H1 (cell line): ENCODE results near the gene TRUB1. TPM values are rescaled to one million over a fixed set of nuclear protein-coding genes. Genes with fewer than 3 reads are reported as not detected.

Experiments used
- CTCF ChIA-PET: fragments of 300-600 bp; sonication (Branson Sonifier 250); formaldehyde crosslinking; loops from one replicate; lab custom pipeline; 2021; ENCODE audit not compliant: partially characterized antibody; lab: Charles Lee
- POLR2A ChIA-PET: fragments of 300-600 bp; sonication (Branson Sonifier 250); formaldehyde crosslinking; loops from one replicate; lab custom pipeline; 2021; ENCODE audit warnings: inconsistent platforms; ENCODE audit not compliant: partially characterized antibody; lab: Charles Lee
- DNase-seq, 2 experiments: peaks; one replicate each; pipeline versions ENCODE4 v3.0.0 to v3.0.0-alpha.2; 2010 to 2022; ENCODE audit warnings: low spot score in 2 of 2, low read depth in 1 of 2, mixed read lengths in 1 of 2
- FAIRE-seq: peaks from 2 replicates; lab custom pipeline; 2011; peaks lifted over from hg19 to GRCh38; lab: Jason Lieb, UNC
- H2AFZ ChIP-seq: 2 replicates; pipeline ENCODE4 v1.8.1; 2012; ENCODE audit warnings: low read length, inconsistent platforms
- H2AK5ac ChIP-seq: 2 replicates; pipeline ENCODE4 v1.6.1; 2013; ENCODE audit warnings: low read depth, low read length
- H2BK120ac ChIP-seq: replicated peaks from 2 replicates; pipeline ENCODE3; 2013; ENCODE audit warnings: low read depth, low read length, inconsistent platforms
- H2BK12ac ChIP-seq: 2 replicates; pipeline ENCODE4 v1.6.1; 2013; ENCODE audit warnings: low read depth, low read length
- H2BK15ac ChIP-seq: 2 replicates; pipeline ENCODE4 v1.6.1; 2013; ENCODE audit warnings: low read length
- H2BK20ac ChIP-seq: 2 replicates; pipeline ENCODE4 v1.6.1; 2013; ENCODE audit warnings: low read length
- H2BK5ac ChIP-seq: 2 replicates; pipeline ENCODE4 v1.6.1; 2013; ENCODE audit warnings: low read depth, low read length
- H3K14ac ChIP-seq: 2 replicates; pipeline ENCODE4 v1.6.1; 2013; ENCODE audit warnings: inconsistent platforms; ENCODE audit not compliant: insufficient read length
- H3K18ac ChIP-seq: 2 replicates; pipeline ENCODE4 v1.6.1; 2013; ENCODE audit warnings: low read length; ENCODE audit errors: extremely low read depth
- H3K23ac ChIP-seq: 2 replicates; pipeline ENCODE4 v1.6.1; 2013; ENCODE audit warnings: inconsistent platforms; ENCODE audit not compliant: insufficient read length
- H3K23me2 ChIP-seq: 2 replicates; pipeline ENCODE4 v1.6.1; 2013; ENCODE audit warnings: low read depth, low read length
- H3K27ac ChIP-seq: 2 replicates; pipeline ENCODE4 v1.6.1; 2011; ENCODE audit warnings: low read depth, low read length, inconsistent platforms
- H3K27me3 ChIP-seq, 4 experiments: replicated peaks in 1 of 4; 1 replicate in 1 of 4; 2 replicates in 3 of 4; pipeline versions ENCODE4 v1.6.1 to v1.8.1; 2011 to 2013; ENCODE audit warnings: low read length in 3 of 4, mild to moderate bottlenecking in 3 of 4, inconsistent platforms in 2 of 4, mixed read lengths in 2 of 4, moderate library complexity in 1 of 4; ENCODE audit not compliant: control insufficient read depth in 3 of 4, insufficient read depth in 3 of 4; ENCODE audit errors: extremely low read depth in 1 of 4
- H3K36me3 ChIP-seq, 4 experiments: 2 replicates each; pipeline versions ENCODE4 v1.6.1 to v1.8.1; 2011 to 2013; ENCODE audit warnings: mild to moderate bottlenecking in 4 of 4, low read length in 3 of 4, moderate library complexity in 2 of 4, control low read depth in 1 of 4, inconsistent platforms in 1 of 4; ENCODE audit not compliant: insufficient read depth in 4 of 4, control insufficient read depth in 2 of 4
- H3K4ac ChIP-seq: replicated peaks from 2 replicates; pipeline ENCODE3; 2013; ENCODE audit warnings: low read length, low read depth, mixed read lengths, inconsistent platforms; ENCODE audit not compliant: insufficient read length
- H3K4me1 ChIP-seq, 4 experiments: replicated peaks in 1 of 4; 1 replicate in 1 of 4; 2 replicates in 3 of 4; pipeline versions ENCODE4 v1.6.1 to v1.8.1; 2011 to 2013; ENCODE audit warnings: low read length in 3 of 4, inconsistent platforms in 2 of 4, mixed read lengths in 1 of 4; ENCODE audit not compliant: insufficient read depth in 4 of 4, control insufficient read depth in 3 of 4
- H3K4me2 ChIP-seq, 2 experiments: 2 replicates each; pipeline versions ENCODE4 v1.6.1 to v1.8.1; 2011 to 2013; ENCODE audit warnings: low read depth in 2 of 2, low read length in 2 of 2, control low read depth in 1 of 2, inconsistent platforms in 1 of 2, mild to moderate bottlenecking in 1 of 2; ENCODE audit not compliant: insufficient read depth in 1 of 2
- H3K4me3 ChIP-seq, 4 experiments: fragments of 200-600, 300-600 bp in 1 of 4; sonication (generic), shearing (Covaris generic), sonication (Bioruptor Twin) in 1 of 4; 2 replicates each; pipeline versions ENCODE4 v1.5.1 to v1.8.1; 2011 to 2016; ENCODE audit warnings: low read length in 4 of 4, low read depth in 3 of 4, control low read depth in 2 of 4, inconsistent platforms in 2 of 4, mild to moderate bottlenecking in 2 of 4, mixed read lengths in 1 of 4, moderate library complexity in 1 of 4; ENCODE audit not compliant: insufficient read depth in 2 of 4; ENCODE audit errors: extremely low read depth in 1 of 4
- H3K56ac ChIP-seq: replicated peaks from 2 replicates; pipeline ENCODE3; 2013; ENCODE audit warnings: low read depth, mild to moderate bottlenecking, mixed read lengths, low read length, inconsistent platforms; ENCODE audit not compliant: insufficient read length
- H3K79me1 ChIP-seq: 2 replicates; pipeline ENCODE4 v1.6.1; 2013; ENCODE audit warnings: low read depth, low read length, control low read depth
- H3K79me2 ChIP-seq, 2 experiments: 2 replicates each; pipeline versions ENCODE4 v1.6.1 to v1.8.1; 2012 to 2013; ENCODE audit warnings: low read length in 2 of 2, mild to moderate bottlenecking in 2 of 2, inconsistent platforms in 1 of 2; ENCODE audit not compliant: insufficient read depth in 2 of 2, control insufficient read depth in 1 of 2
- H3K9ac ChIP-seq, 4 experiments: replicated peaks in 1 of 4; 1 replicate in 1 of 4; 2 replicates in 3 of 4; pipeline versions ENCODE4 v1.6.1 to v1.8.1; 2011 to 2013; ENCODE audit warnings: low read depth in 3 of 4, low read length in 3 of 4, control low read depth in 2 of 4, mild to moderate bottlenecking in 2 of 4, moderate library complexity in 2 of 4, inconsistent platforms in 1 of 4; ENCODE audit errors: extremely low read depth in 1 of 4
- H3K9me3 ChIP-seq, 2 experiments: 2 replicates each; pipeline versions ENCODE4 v1.6.1 to v1.8.1; 2012 to 2013; ENCODE audit warnings: mild to moderate bottlenecking in 2 of 2, moderate library complexity in 2 of 2, control low read depth in 1 of 2, inconsistent platforms in 1 of 2, low read depth in 1 of 2, low read length in 1 of 2, mixed read lengths in 1 of 2; ENCODE audit not compliant: insufficient read depth in 2 of 2
- H4K20me1 ChIP-seq, 2 experiments: replicated peaks in 1 of 2; 2 replicates each; pipeline versions ENCODE3 to v1.8.1; 2011 to 2013; ENCODE audit warnings: inconsistent platforms in 2 of 2, low read length in 2 of 2, mild to moderate bottlenecking in 1 of 2; ENCODE audit not compliant: insufficient read depth in 2 of 2, control insufficient read depth in 1 of 2
- H4K5ac ChIP-seq: 2 replicates; pipeline ENCODE4 v1.6.1; 2013; ENCODE audit warnings: low read length, low read depth, mixed read lengths, inconsistent platforms; ENCODE audit not compliant: insufficient read length
- H4K8ac ChIP-seq: 2 replicates; pipeline ENCODE4 v1.8.0; 2013; ENCODE audit warnings: mild to moderate bottlenecking, moderate library complexity, low read length, inconsistent platforms; ENCODE audit not compliant: insufficient read depth; ENCODE audit errors: extremely low read depth
- H4K91ac ChIP-seq: replicated peaks from 2 replicates; pipeline ENCODE3; 2013; ENCODE audit warnings: low read length, mixed read lengths, inconsistent platforms; ENCODE audit not compliant: insufficient read length
- CBX5 ChIP-seq: fragments of 300-800, 300-1000 bp; sonication (generic); IDR thresholded peaks from 2 replicates; pipeline ENCODE4 v1.7.1; 2016; ENCODE audit warnings: antibody characterized with exemption, low read length, low read depth
- EZH2 ChIP-seq: fragments of 200-600 bp; sonication (generic); IDR thresholded peaks from 2 replicates; pipeline ENCODE4 v1.7.1; 2012; ENCODE audit warnings: low read depth, mild to moderate bottlenecking, moderate library complexity, low read length, inconsistent platforms; ENCODE audit not compliant: severe bottlenecking
- WGBS, 2 experiments: shearing (Covaris generic) in 1 of 2; methylation state at CpG; one replicate each; pipeline versions ENCODE4 v1.1.6 to v1.1.7; 2013 to 2015; ENCODE audit warnings: low lambda C conversion rate in 2 of 2, mixed read lengths in 2 of 2, inconsistent platforms in 1 of 2, low coverage in 1 of 2, missing lambda C conversion rate in 1 of 2; ENCODE audit not compliant: insufficient replicate concordance in 2 of 2, insufficient coverage in 1 of 2, insufficient read length in 1 of 2; ENCODE audit errors: extremely low coverage in 1 of 2, missing lambda C conversion rate in 1 of 2; 5-methylcytosine and 5-hydroxymethylcytosine counted together
- polyA plus RNA-seq, 7 experiments: library from polyadenylated mRNA; depleted of rRNA in 3 of 7; stranded (reverse) in 5 of 7; unstranded in 2 of 7; fragments of >200 nt in 5 of 7; fragments of 200-250 nt in 2 of 7; gene quantifications; 1 replicate in 5 of 7; 2 replicates in 1 of 7; 4 replicates in 1 of 7; pipeline versions ENCODE4 v1.2.1 to v1.2.3, GENCODE V29; 2011 to 2013; ENCODE audit warnings: missing spikeins in 2 of 7, mixed read lengths in 2 of 7
- total RNA-seq: library from RNA; stranded (reverse); fragmentation: NEBNext Ultra II Directional; extraction: Animal tissue kit (Norgen Biotek cat#: 25700); gene quantifications from 2 replicates; pipeline ENCODE4 v1.2.1, GENCODE V29; 2021

Gene TRUB1
- total and polyA plus RNA-seq, 2 of the 8 experiments (the other 6 are each of a cell fraction or from before 2014, with no cell fraction given) = 6.3 to 22.2 TPM

DNA sequence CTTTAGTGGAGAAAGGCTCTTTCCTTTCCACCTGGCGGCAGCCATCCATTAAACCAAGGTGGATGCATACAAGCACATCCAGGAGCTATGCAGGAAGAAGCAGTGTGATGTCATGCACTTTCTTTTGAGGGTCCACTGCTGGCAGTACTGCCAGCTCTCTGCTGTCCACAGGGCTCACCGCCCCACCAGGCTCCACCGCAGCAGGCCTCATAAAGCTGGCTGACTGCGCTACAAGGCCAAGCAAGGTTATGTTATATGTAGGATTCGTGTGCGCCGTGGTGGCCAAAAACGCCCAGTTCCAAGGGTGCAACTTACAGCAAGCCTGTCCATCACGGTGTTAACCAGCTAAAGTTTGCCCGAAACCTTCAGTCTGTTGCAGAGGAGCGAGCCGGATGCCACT is 37.3 kb upstream of the TRUB1 start:
- Histone ChIP-seq H2BK20ac (no peak overlapping the region), H2BK12ac (no peak overlapping the region), H3K23me2 (no peaks in the 10 kb centered on the region), H3K27ac (no peak overlapping the region), H3K23ac (no peak overlapping the region), H2AK5ac (no peak overlapping the region), H3K36me3 (no peaks in the 10 kb centered on the region), H2BK120ac (no peak overlapping the region), H3K27me3 (no peaks in the 10 kb centered on the region), H3K9me3 (no peaks in the 10 kb centered on the region), H3K79me2 (no peaks in the 10 kb centered on the region), H3K18ac (no peak overlapping the region), H3K4ac (no peak overlapping the region), H3K4me3 (no peak overlapping the region), H3K4me1 (peaks cover 0 to 7% (median 0%) of the 10 kb centered on the region in 4 experiments; a peak in 2 of 7 replicates), H3K14ac (no peak overlapping the region), H3K56ac (no peak overlapping the region), H3K4me2 (no peak overlapping the region), H4K91ac (no peak overlapping the region), H2BK15ac (no peak overlapping the region), H4K8ac (no peak overlapping the region), H4K20me1 (no peaks in the 10 kb centered on the region), H4K5ac (no peak overlapping the region), H2AFZ (no peak overlapping the region), H3K79me1 (no peaks in the 10 kb centered on the region), H3K9ac (no peak overlapping the region), H2BK5ac (no peak overlapping the region; the same call in 1 of the 2 replicates)
- no peak for TF ChIP-seq EZH2
- no peak for TF ChIP-seq CBX5
- 96% methylated on average over 12 of the region's 12 CpGs; no CpG with 5 or more reads in 1 of the 2 experiments for WGBS, 2 experiments
- no peak for FAIRE-seq
- CTCF ChIA-PET = interaction anchor here (1.7 kb wide), 1 partner anchor 24 kb away, joined by 5 read pairs; no protein-coding TSS in a partner anchor
- no peak for DNase-seq
- POLR2A ChIA-PET = no interaction called here
